Liver (tissue), 9 donors: Measurements from ENCODE around the gene DOCK1. TPM values are rescaled to one million over a fixed set of nuclear protein-coding genes. Genes with fewer than 3 reads are reported as not detected.
"Not testable (repeated sequence)": the region's sequence is repeated elsewhere in the genome, so short reads cannot be mapped to it uniquely, and the experiment has no call there.

Source experiments
- DNase-seq: peaks from one replicate; pipeline ENCODE4 v3.0.0-alpha.2; 2017; ENCODE audit warnings: low spot score
- H3K27ac ChIP-seq, 2 donors: one replicate each; pipeline ENCODE4 v1.7.0; 2013; ENCODE audit warnings: inconsistent platforms in 2 of 2, low read length in 2 of 2, control low read depth in 1 of 2, low read depth in 1 of 2, mild to moderate bottlenecking in 1 of 2
- H3K27me3 ChIP-seq, 4 donors: one replicate each; pipeline versions ENCODE4 v1.6.1 to v1.7.0; 2013; ENCODE audit warnings: low read length in 3 of 4, inconsistent platforms in 1 of 4, mild to moderate bottlenecking in 1 of 4, moderate library complexity in 1 of 4; ENCODE audit not compliant: control insufficient read depth in 4 of 4, insufficient read depth in 4 of 4
- H3K36me3 ChIP-seq, 4 donors: one replicate each; pipeline versions ENCODE4 v1.6.1 to v1.7.0; 2013; ENCODE audit warnings: low read length in 3 of 4, mild to moderate bottlenecking in 3 of 4, low read depth in 1 of 4, moderate library complexity in 1 of 4; ENCODE audit not compliant: control insufficient read depth in 4 of 4, insufficient read depth in 3 of 4
- H3K4me1 ChIP-seq, 4 donors: one replicate each; pipeline versions ENCODE4 v1.6.1 to v1.7.0; 2013; ENCODE audit warnings: low read length in 3 of 4, mild to moderate bottlenecking in 3 of 4, moderate library complexity in 1 of 4; ENCODE audit not compliant: control insufficient read depth in 4 of 4, insufficient read depth in 4 of 4
- H3K4me3 ChIP-seq, 3 donors: one replicate each; pipeline versions ENCODE4 v1.6.1 to v1.7.0; 2013; ENCODE audit warnings: low read length in 3 of 3, control low read depth in 1 of 3, low read depth in 1 of 3, mild to moderate bottlenecking in 1 of 3
- H3K9ac ChIP-seq, 2 donors: one replicate each; pipeline ENCODE4 v1.7.0; 2013; ENCODE audit warnings: low read length in 2 of 2, mild to moderate bottlenecking in 2 of 2, moderate library complexity in 2 of 2, control low read depth in 1 of 2, low read depth in 1 of 2
- H3K9me3 ChIP-seq, 4 donors: one replicate each; pipeline versions ENCODE4 v1.6.1 to v1.7.0; 2013; ENCODE audit warnings: low read length in 3 of 4; ENCODE audit not compliant: control insufficient read depth in 4 of 4
- EGR1 ChIP-seq, 2 donors: IDR thresholded peaks; 2 replicates each; pipeline ENCODE4 v1.6.1; 2016 to 2018; ENCODE audit warnings: antibody characterized with exemption in 2 of 2, low read depth in 2 of 2
- FOXA2 ChIP-seq: IDR thresholded peaks from 2 replicates; pipeline ENCODE4 v1.6.1; 2016; ENCODE audit warnings: antibody characterized with exemption
- GABPA ChIP-seq, 2 donors: IDR thresholded peaks in 1 of 2; conservative IDR thresholded peaks in 1 of 2; 2 replicates each; pipeline ENCODE4 v1.6.1; 2016; ENCODE audit warnings: antibody characterized with exemption in 2 of 2, mild to moderate bottlenecking in 1 of 2, moderate library complexity in 1 of 2
- HNF4A ChIP-seq, 2 donors: conservative IDR thresholded peaks; 2 replicates each; pipeline ENCODE4 v1.6.1; 2016; ENCODE audit warnings: antibody characterized with exemption in 2 of 2, mild to moderate bottlenecking in 2 of 2
- HNF4G ChIP-seq: IDR thresholded peaks from 2 replicates; pipeline ENCODE4 v1.6.1; 2016; ENCODE audit warnings: antibody characterized with exemption
- JUND ChIP-seq, 2 donors: IDR thresholded peaks; 2 replicates each; pipeline ENCODE4 v1.6.1; 2016; ENCODE audit warnings: antibody characterized with exemption in 2 of 2
- NR2F2 ChIP-seq: IDR thresholded peaks from 2 replicates; pipeline ENCODE4 v1.6.1; 2016; ENCODE audit warnings: antibody characterized with exemption
- RAD21 ChIP-seq, 2 donors: IDR thresholded peaks; 2 replicates each; pipeline ENCODE4 v1.6.1; 2016; ENCODE audit warnings: antibody characterized with exemption in 2 of 2, mild to moderate bottlenecking in 2 of 2
- RXRA ChIP-seq, 2 donors: IDR thresholded peaks; 2 replicates each; pipeline ENCODE4 v1.6.1; 2017 to 2018; ENCODE audit warnings: antibody characterized with exemption in 2 of 2, mild to moderate bottlenecking in 1 of 2
- SP1 ChIP-seq: IDR thresholded peaks from 2 replicates; pipeline ENCODE4 v1.6.1; 2018; ENCODE audit warnings: antibody characterized with exemption, mild to moderate bottlenecking
- TAF1 ChIP-seq: conservative IDR thresholded peaks from 2 replicates; pipeline ENCODE4 v1.6.1; 2016; ENCODE audit warnings: antibody characterized with exemption, mild to moderate bottlenecking
- YY1 ChIP-seq: IDR thresholded peaks from 2 replicates; pipeline ENCODE4 v1.6.1; 2016; ENCODE audit warnings: antibody characterized with exemption, mild to moderate bottlenecking
- WGBS: extraction: QIAGEN DNeasy Blood & Tissue Kit; methylation state at CpG from one replicate; pipeline ENCODE4 v1.1.7; 2013; 5-methylcytosine and 5-hydroxymethylcytosine counted together
- polyA plus RNA-seq, 2 donors: library from polyadenylated mRNA; stranded (reverse) in 1 of 2; unstranded in 1 of 2; fragments of 200-250 nt in 1 of 2; fragments of >200 nt in 1 of 2; fragmentation: Nextera tagmentation in 1 of 2; extraction: Ambion mirVana in 1 of 2; gene quantifications; one replicate each; pipeline versions ENCODE4 v1.2.1 to v1.2.3, GENCODE V29; 2013 to 2015
- total RNA-seq, 2 donors: library from RNA; depleted of rRNA; stranded (reverse); fragments of >200 nt; gene quantifications; one replicate each; pipeline ENCODE4 v1.2.3, GENCODE V29; 2014
- TF ChIP-seq, protein P1 (sequence below): IDR thresholded peaks from 2 replicates; pipeline ENCODE4 v1.6.1; 2016; ENCODE audit warnings: antibody characterized with exemption, mild to moderate bottlenecking
- TF ChIP-seq, protein P2 (sequence below): IDR thresholded peaks from 2 replicates; pipeline ENCODE4 v1.6.1; 2016; ENCODE audit warnings: antibody characterized with exemption
- TF ChIP-seq, protein P3 (sequence below): fragments of 150-350 bp; IDR thresholded peaks from 2 replicates; pipeline ENCODE4 v1.5.1; 2017; ENCODE audit warnings: improper control_type of control experiment, low read depth, low read length; ENCODE audit not compliant: missing input control
- TF ChIP-seq, protein P4 (sequence below): IDR thresholded peaks from 2 replicates; pipeline ENCODE4 v1.6.1; 2016; ENCODE audit warnings: antibody characterized with exemption
- TF ChIP-seq, protein P5 (sequence below): IDR thresholded peaks from 2 replicates; pipeline ENCODE4 v1.6.1; 2016; ENCODE audit warnings: antibody characterized with exemption
- donor health status: healthy.
- donor health status: healthy.
- donor health status: healthy.
- donor health status: healthy.
- donor health status: healthy.

The DOCK1 gene
- total and polyA plus RNA-seq, 4 donors: 3.8 to 28.8 (median 9.1) TPM

DNA sequence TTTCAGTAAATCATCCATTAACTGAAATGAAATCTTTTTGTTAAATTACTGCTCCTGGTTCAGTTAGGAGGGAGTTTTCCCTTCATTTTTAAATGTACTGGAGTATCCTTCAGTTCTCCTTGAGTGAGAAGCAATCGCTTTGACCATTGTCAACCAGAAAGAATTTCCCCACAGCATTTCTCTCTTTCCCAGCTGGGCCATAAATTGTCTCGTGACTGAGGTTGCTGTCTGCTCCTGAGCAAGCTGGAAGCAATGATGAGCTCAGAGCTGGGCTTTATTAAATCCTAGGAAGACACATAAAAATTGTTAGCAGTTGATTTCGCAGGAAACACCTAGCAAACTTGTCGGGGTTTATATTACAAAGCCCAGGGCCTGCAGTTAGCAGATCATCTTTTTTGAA, 393.2 kb downstream of the DOCK1 start:
- 95% methylated on average over 4 of the region's 4 CpGs for WGBS
- TF ChIP-seq, protein P1, sequence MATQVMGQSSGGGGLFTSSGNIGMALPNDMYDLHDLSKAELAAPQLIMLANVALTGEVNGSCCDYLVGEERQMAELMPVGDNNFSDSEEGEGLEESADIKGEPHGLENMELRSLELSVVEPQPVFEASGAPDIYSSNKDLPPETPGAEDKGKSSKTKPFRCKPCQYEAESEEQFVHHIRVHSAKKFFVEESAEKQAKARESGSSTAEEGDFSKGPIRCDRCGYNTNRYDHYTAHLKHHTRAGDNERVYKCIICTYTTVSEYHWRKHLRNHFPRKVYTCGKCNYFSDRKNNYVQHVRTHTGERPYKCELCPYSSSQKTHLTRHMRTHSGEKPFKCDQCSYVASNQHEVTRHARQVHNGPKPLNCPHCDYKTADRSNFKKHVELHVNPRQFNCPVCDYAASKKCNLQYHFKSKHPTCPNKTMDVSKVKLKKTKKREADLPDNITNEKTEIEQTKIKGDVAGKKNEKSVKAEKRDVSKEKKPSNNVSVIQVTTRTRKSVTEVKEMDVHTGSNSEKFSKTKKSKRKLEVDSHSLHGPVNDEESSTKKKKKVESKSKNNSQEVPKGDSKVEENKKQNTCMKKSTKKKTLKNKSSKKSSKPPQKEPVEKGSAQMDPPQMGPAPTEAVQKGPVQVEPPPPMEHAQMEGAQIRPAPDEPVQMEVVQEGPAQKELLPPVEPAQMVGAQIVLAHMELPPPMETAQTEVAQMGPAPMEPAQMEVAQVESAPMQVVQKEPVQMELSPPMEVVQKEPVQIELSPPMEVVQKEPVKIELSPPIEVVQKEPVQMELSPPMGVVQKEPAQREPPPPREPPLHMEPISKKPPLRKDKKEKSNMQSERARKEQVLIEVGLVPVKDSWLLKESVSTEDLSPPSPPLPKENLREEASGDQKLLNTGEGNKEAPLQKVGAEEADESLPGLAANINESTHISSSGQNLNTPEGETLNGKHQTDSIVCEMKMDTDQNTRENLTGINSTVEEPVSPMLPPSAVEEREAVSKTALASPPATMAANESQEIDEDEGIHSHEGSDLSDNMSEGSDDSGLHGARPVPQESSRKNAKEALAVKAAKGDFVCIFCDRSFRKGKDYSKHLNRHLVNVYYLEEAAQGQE: no peak
- TF ChIP-seq, protein P2, sequence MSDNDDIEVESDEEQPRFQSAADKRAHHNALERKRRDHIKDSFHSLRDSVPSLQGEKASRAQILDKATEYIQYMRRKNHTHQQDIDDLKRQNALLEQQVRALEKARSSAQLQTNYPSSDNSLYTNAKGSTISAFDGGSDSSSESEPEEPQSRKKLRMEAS: no peak
- TF ChIP-seq YY1: no peak
- no peak for TF ChIP-seq HNF4G
- no peak for TF ChIP-seq RXRA (IDR thresholded peaks at IDR 0.05)
- TF ChIP-seq JUND (IDR thresholded peaks at IDR 0.05): no peak
- TF ChIP-seq RAD21 (IDR thresholded peaks at IDR 0.05): no peak
- TF ChIP-seq GABPA (IDR thresholded peaks at IDR 0.05 in 1 of 2, conservative IDR thresholded peaks at IDR 0.05 in 1 of 2): no peak
- TF ChIP-seq, protein P3, sequence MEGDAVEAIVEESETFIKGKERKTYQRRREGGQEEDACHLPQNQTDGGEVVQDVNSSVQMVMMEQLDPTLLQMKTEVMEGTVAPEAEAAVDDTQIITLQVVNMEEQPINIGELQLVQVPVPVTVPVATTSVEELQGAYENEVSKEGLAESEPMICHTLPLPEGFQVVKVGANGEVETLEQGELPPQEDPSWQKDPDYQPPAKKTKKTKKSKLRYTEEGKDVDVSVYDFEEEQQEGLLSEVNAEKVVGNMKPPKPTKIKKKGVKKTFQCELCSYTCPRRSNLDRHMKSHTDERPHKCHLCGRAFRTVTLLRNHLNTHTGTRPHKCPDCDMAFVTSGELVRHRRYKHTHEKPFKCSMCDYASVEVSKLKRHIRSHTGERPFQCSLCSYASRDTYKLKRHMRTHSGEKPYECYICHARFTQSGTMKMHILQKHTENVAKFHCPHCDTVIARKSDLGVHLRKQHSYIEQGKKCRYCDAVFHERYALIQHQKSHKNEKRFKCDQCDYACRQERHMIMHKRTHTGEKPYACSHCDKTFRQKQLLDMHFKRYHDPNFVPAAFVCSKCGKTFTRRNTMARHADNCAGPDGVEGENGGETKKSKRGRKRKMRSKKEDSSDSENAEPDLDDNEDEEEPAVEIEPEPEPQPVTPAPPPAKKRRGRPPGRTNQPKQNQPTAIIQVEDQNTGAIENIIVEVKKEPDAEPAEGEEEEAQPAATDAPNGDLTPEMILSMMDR: no peak
- TF ChIP-seq, protein P4, sequence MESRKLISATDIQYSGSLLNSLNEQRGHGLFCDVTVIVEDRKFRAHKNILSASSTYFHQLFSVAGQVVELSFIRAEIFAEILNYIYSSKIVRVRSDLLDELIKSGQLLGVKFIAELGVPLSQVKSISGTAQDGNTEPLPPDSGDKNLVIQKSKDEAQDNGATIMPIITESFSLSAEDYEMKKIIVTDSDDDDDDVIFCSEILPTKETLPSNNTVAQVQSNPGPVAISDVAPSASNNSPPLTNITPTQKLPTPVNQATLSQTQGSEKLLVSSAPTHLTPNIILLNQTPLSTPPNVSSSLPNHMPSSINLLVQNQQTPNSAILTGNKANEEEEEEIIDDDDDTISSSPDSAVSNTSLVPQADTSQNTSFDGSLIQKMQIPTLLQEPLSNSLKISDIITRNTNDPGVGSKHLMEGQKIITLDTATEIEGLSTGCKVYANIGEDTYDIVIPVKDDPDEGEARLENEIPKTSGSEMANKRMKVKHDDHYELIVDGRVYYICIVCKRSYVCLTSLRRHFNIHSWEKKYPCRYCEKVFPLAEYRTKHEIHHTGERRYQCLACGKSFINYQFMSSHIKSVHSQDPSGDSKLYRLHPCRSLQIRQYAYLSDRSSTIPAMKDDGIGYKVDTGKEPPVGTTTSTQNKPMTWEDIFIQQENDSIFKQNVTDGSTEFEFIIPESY: no peak
- TF ChIP-seq HNF4A (conservative IDR thresholded peaks at IDR 0.05): no peak
- no peak for TF ChIP-seq SP1
- no peak for TF ChIP-seq EGR1 (IDR thresholded peaks at IDR 0.05; ENCODE audit: low read depth in 2 of 2)
- TF ChIP-seq, protein P5, sequence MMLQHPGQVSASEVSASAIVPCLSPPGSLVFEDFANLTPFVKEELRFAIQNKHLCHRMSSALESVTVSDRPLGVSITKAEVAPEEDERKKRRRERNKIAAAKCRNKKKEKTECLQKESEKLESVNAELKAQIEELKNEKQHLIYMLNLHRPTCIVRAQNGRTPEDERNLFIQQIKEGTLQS: no peak
- no peak for TF ChIP-seq FOXA2
- TF ChIP-seq TAF1: no peak
- no peak for TF ChIP-seq NR2F2
- DNase-seq: no peak
- no peaks in the 10 kb centered on the region for H3K9me3 ChIP-seq
- no peak overlapping the region for H3K4me3 ChIP-seq
- H3K27ac ChIP-seq: no peak overlapping the region
- H3K9ac ChIP-seq: no peak overlapping the region
- no peaks in the 10 kb centered on the region for H3K27me3 ChIP-seq
- H3K36me3 ChIP-seq: no peaks in the 10 kb centered on the region
- peaks cover 3 to 18% (median 10%) of the 10 kb centered on the region in 4 donors for H3K4me1 ChIP-seq

DNA sequence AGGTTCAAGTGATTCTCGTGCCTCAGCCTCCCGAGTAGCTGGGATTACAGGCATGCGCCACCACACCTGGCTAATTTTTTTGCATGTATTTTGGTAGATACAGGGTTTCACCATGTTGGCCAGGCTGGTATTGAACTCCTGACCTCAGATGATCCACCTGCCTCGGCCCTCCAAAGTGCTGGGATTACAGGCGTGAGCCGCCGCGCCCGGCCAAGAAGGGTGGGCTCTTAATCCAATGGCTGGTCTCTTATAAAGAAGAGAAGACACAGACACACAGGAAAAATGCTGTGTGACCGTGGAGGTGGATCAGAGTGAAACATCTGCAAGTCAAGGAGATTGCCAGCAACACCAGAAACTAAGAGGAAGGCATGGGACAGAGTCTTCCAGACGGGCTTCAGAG, 394.0 kb downstream of the DOCK1 start:
- 97% methylated on average over 11 of the region's 11 CpGs for WGBS
- not testable (repeated sequence) for H3K9ac ChIP-seq, H3K4me3 ChIP-seq, H3K27me3 ChIP-seq, H3K9me3 ChIP-seq, H3K27ac ChIP-seq, H3K36me3 ChIP-seq, DNase-seq
- H3K4me1 ChIP-seq: peaks cover 3 to 18% (median 10%) of the 10 kb centered on the region in 4 donors
